Osteocyte (in vitro differentiated cells): Measurements from ENCODE around the gene GCAT. TPM values are rescaled to one million over a fixed set of nuclear protein-coding genes. Genes with fewer than 3 reads are reported as not detected.

Experiments used
- DNase-seq: peaks from one replicate; pipeline ENCODE4 v3.0.0; 2021; ENCODE audit warnings: mixed read lengths; ENCODE audit not compliant: unreplicated experiment; ENCODE audit errors: extremely low spot score
- H3K27ac Mint-ChIP-seq: one replicate; pipeline ENCODE4 v1.8.0; 2021; ENCODE audit warnings: mild to moderate bottlenecking, mixed read lengths; ENCODE audit not compliant: unreplicated experiment
- H3K27me3 Mint-ChIP-seq: one replicate; pipeline ENCODE4 v1.8.0; 2021; ENCODE audit warnings: mixed read lengths; ENCODE audit not compliant: unreplicated experiment
- H3K36me3 Mint-ChIP-seq: one replicate; pipeline ENCODE4 v1.8.0; 2021; ENCODE audit warnings: mixed read lengths; ENCODE audit not compliant: unreplicated experiment
- H3K4me1 Mint-ChIP-seq: one replicate; pipeline ENCODE4 v1.8.0; 2021; ENCODE audit warnings: mixed read lengths; ENCODE audit not compliant: unreplicated experiment
- H3K4me3 Mint-ChIP-seq: one replicate; pipeline ENCODE4 v1.8.0; 2021; ENCODE audit warnings: mild to moderate bottlenecking, moderate library complexity, mixed read lengths; ENCODE audit not compliant: unreplicated experiment
- H3K9me3 Mint-ChIP-seq: one replicate; pipeline ENCODE4 v1.8.0; 2021; ENCODE audit warnings: mixed read lengths; ENCODE audit not compliant: unreplicated experiment
- total RNA-seq: library from RNA; stranded (reverse); gene quantifications from 2 replicates; pipeline ENCODE4 v1.2.1, GENCODE V29; 2021
- TF ChIP-seq, protein P1 (sequence below): fragments of 200-600 bp; sonication (generic); IDR thresholded peaks from 2 replicates; pipeline ENCODE4 v1.5.0; 2021; ENCODE audit warnings: antibody characterized with exemption, mild to moderate bottlenecking, moderate library complexity

The GCAT gene
- total RNA-seq, 1 donor from 2014 or later: 33.4 TPM

GRCh38 chr22:37765953-37766576 lies 41.7 kb upstream of the GCAT start:
- DNase-seq: no peak
- H3K27ac Mint-ChIP-seq: no peak overlapping the region
- H3K4me3 Mint-ChIP-seq: no peak overlapping the region
- peaks cover 3% of the 10 kb centered on the region for H3K4me1 Mint-ChIP-seq
- H3K9me3 Mint-ChIP-seq: no peaks in the 10 kb centered on the region
- no peaks in the 10 kb centered on the region for H3K27me3 Mint-ChIP-seq
- TF ChIP-seq, protein P1, sequence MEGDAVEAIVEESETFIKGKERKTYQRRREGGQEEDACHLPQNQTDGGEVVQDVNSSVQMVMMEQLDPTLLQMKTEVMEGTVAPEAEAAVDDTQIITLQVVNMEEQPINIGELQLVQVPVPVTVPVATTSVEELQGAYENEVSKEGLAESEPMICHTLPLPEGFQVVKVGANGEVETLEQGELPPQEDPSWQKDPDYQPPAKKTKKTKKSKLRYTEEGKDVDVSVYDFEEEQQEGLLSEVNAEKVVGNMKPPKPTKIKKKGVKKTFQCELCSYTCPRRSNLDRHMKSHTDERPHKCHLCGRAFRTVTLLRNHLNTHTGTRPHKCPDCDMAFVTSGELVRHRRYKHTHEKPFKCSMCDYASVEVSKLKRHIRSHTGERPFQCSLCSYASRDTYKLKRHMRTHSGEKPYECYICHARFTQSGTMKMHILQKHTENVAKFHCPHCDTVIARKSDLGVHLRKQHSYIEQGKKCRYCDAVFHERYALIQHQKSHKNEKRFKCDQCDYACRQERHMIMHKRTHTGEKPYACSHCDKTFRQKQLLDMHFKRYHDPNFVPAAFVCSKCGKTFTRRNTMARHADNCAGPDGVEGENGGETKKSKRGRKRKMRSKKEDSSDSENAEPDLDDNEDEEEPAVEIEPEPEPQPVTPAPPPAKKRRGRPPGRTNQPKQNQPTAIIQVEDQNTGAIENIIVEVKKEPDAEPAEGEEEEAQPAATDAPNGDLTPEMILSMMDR: no peak
- peaks cover 20% of the 10 kb centered on the region for H3K36me3 Mint-ChIP-seq

GRCh38 chr22:37768273-37768672 lies 39.5 kb upstream of the GCAT start:
- no peak overlapping the region for H3K4me3 Mint-ChIP-seq
- peaks cover 23% of the 10 kb centered on the region for H3K36me3 Mint-ChIP-seq
- no peaks in the 10 kb centered on the region for H3K27me3 Mint-ChIP-seq
- DNase-seq: no peak
- no peaks in the 10 kb centered on the region for H3K9me3 Mint-ChIP-seq
- TF ChIP-seq, protein P1: peak; percentile 23
- H3K4me1 Mint-ChIP-seq: no peaks in the 10 kb centered on the region
- H3K27ac Mint-ChIP-seq: no peak overlapping the region

DNA sequence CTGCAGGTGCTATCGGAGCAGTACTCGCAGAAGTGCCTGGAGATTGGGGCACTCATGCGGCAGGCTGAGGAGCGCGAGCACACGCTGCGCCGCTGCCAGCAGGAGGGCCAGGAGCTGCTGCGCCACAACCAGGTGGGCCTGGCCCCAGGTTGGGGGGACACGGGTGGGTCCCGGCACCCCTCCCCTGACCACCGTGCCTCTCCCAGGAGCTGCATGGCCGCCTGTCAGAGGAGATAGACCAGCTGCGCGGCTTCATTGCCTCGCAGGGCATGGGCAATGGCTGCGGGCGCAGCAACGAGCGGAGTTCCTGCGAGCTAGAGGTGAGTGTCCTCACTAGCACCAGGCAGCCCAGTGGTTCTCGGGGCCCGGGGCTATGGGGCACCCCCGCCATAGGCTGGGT lies 38.7 kb upstream of the GCAT start:
- Mint-ChIP-seq H3K4me3 (no peak overlapping the region), H3K4me1 (no peaks in the 10 kb centered on the region), H3K27me3 (no peaks in the 10 kb centered on the region), H3K9me3 (no peaks in the 10 kb centered on the region), H3K27ac (no peak overlapping the region), H3K36me3 (peaks cover 18% of the 10 kb centered on the region)
- no peak for DNase-seq
- TF ChIP-seq, protein P1: no peak

DNA sequence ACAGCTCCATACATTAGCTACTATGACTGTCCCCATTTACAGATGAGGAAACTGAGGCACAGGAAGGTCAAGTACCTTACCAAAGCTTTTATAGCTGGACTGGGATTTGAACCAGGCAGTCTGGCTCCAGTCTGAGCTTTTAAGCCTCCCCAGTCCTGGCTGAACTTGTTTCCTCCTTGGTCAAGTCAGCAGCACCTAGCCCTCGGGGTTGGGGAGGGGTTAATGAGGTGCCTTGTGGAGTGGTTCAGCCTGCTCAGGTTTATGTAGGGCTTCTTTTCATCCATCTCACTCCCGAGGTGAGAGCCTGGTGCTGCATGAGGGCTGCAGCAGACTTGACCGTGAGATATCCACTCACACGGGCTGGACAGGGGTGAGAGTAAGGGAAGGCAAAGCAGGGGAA lies 36.7 kb upstream of the GCAT start:
- no peaks in the 10 kb centered on the region for H3K9me3 Mint-ChIP-seq
- no peak overlapping the region for H3K4me3 Mint-ChIP-seq
- H3K4me1 Mint-ChIP-seq: peaks cover 3% of the 10 kb centered on the region
- TF ChIP-seq, protein P1: no peak
- no peak for DNase-seq
- H3K27ac Mint-ChIP-seq: no peak overlapping the region
- no peaks in the 10 kb centered on the region for H3K27me3 Mint-ChIP-seq
- peaks cover 15% of the 10 kb centered on the region for H3K36me3 Mint-ChIP-seq

GRCh38 chr22:37771702-37772427 lies 35.9 kb upstream of the GCAT start:
- H3K4me3 Mint-ChIP-seq: no peak overlapping the region
- peaks cover 10% of the 10 kb centered on the region for H3K4me1 Mint-ChIP-seq
- no peaks in the 10 kb centered on the region for H3K27me3 Mint-ChIP-seq
- H3K9me3 Mint-ChIP-seq: no peaks in the 10 kb centered on the region
- TF ChIP-seq, protein P1: no peak
- no peak for DNase-seq
- peaks cover 15% of the 10 kb centered on the region for H3K36me3 Mint-ChIP-seq
- H3K27ac Mint-ChIP-seq: no peak overlapping the region
